HepG2 (cell line): ENCODE measurements around the gene GSK3A. TPM values are rescaled to one million over a fixed set of nuclear protein-coding genes. Genes with fewer than 3 reads are reported as not detected.
A peak's percentile ranks its signal among the peaks of the same experiment; 100 is the strongest.

Source experiments
- ASH2L ChIP-seq: fragments of 300-600, 200-600 bp; sonication (generic); IDR thresholded peaks from 2 replicates; pipeline ENCODE4 v1.7.0; 2017; ENCODE audit warnings: low read depth, mild to moderate bottlenecking, moderate library complexity, mixed read lengths, low read length; ENCODE audit not compliant: insufficient read length
- ATF2 ChIP-seq: sonication (generic); formaldehyde crosslinking; IDR thresholded peaks from 2 replicates; pipeline ENCODE4 v1.4.0; 2020; ENCODE audit warnings: missing genetic modification reagents
- CREM ChIP-seq, 2 experiments: sonication (generic) in 1 of 2; formaldehyde crosslinking in 1 of 2; IDR thresholded peaks; 2 replicates each; pipeline versions ENCODE4 v1.4.0 to v1.6.1; 2016 to 2020; ENCODE audit warnings: antibody characterized with exemption in 1 of 2, mild to moderate bottlenecking in 1 of 2, missing genetic modification reagents in 1 of 2
- IKZF5 ChIP-seq: IDR thresholded peaks from 2 replicates; pipeline ENCODE4 v1.6.1; 2018; ENCODE audit warnings: missing genetic modification reagents, mild to moderate bottlenecking, missing compliant biosample characterization
- RAD21 ChIP-seq: fragments of 450-650 bp; formaldehyde crosslinking; IDR thresholded peaks from 2 replicates; pipeline ENCODE4 v1.5.0; 2020; ENCODE audit warnings: mild to moderate bottlenecking
- RARA ChIP-seq: IDR thresholded peaks from 2 replicates; pipeline ENCODE4 v1.6.1; 2016; ENCODE audit warnings: missing genetic modification reagents, missing compliant biosample characterization
- THAP7 ChIP-seq: sonication (generic); formaldehyde crosslinking; IDR thresholded peaks from 2 replicates; pipeline ENCODE4 v1.8.1; 2023; ENCODE audit warnings: mild to moderate bottlenecking, missing genetic modification reagents
- ZFP90 ChIP-seq: sonication (generic); formaldehyde crosslinking; IDR thresholded peaks from 2 replicates; pipeline ENCODE4 v1.8.0; 2022; ENCODE audit warnings: missing genetic modification reagents, mild to moderate bottlenecking, inconsistent platforms, borderline replicate concordance
- ZFX ChIP-seq: sonication (generic); formaldehyde crosslinking; IDR thresholded peaks from 2 replicates; pipeline ENCODE4 v1.4.0; 2020; ENCODE audit warnings: mild to moderate bottlenecking, low read depth, missing genetic modification reagents, moderate library complexity
- ZHX1 ChIP-seq: sonication (generic); formaldehyde crosslinking; IDR thresholded peaks from 2 replicates; pipeline ENCODE4 v1.8.1; 2022; ENCODE audit warnings: low read depth, mild to moderate bottlenecking, missing genetic modification reagents
- ZNF430 ChIP-seq: sonication (generic); formaldehyde crosslinking; IDR thresholded peaks from 2 replicates; pipeline ENCODE4 v1.9.0; 2021; ENCODE audit warnings: mild to moderate bottlenecking, missing genetic modification reagents
- ZNF512B ChIP-seq: sonication (generic); formaldehyde crosslinking; IDR thresholded peaks from 2 replicates; pipeline ENCODE4 v1.5.1; 2020; ENCODE audit warnings: missing genetic modification reagents, mild to moderate bottlenecking, borderline replicate concordance
- ZNF891 ChIP-seq: sonication (generic); formaldehyde crosslinking; IDR thresholded peaks from 2 replicates; pipeline ENCODE4 v1.5.0; 2020; ENCODE audit warnings: mild to moderate bottlenecking, missing genetic modification reagents
- polyA plus RNA-seq, 8 experiments: library from polyadenylated mRNA; depleted of rRNA in 3 of 8; stranded (reverse) in 7 of 8; unstranded in 1 of 8; fragments of >200 nt; fragmentation: Illumina TruSeq in 4 of 8; extraction: Trizol in 4 of 8; gene quantifications; 2 replicates each; pipeline versions ENCODE4 v1.2.1 to v1.2.3, GENCODE V29; 2011 to 2016; ENCODE audit warnings: low read depth in 4 of 8, missing spikeins in 1 of 8, mixed read lengths in 1 of 8; ENCODE audit not compliant: insufficient read depth in 1 of 8
- total RNA-seq, 5 experiments: library from RNA; depleted of rRNA; stranded (reverse); fragments of >200 nt; fragmentation: Illumina TruSeq; extraction: Trizol; gene quantifications; 2 replicates each; pipeline ENCODE4 v1.2.3, GENCODE V29; 2016; ENCODE audit warnings: low read depth in 1 of 5

GSK3A gene
- total and polyA plus RNA-seq, 2 of the 13 experiments (the other 11 are each of a cell fraction or from before 2014, with no cell fraction given), result 16.9 to 52.5 TPM

- TF ChIP-seq ZHX1 (CRISPR knock-in tag) (no peak), RAD21 (CRISPR knock-in tag) (peak; percentile 46), ZFP90 (CRISPR knock-in tag) (0 out of 2 replicates have a peak, but pooled peaks have one; percentile 39), ASH2L (peak; percentile 69), ATF2 (peak; percentile 61; the same call in 1 of the 2 replicates), RARA (CRISPR knock-in tag) (no peak), ZNF430 (CRISPR knock-in tag) (0 out of 2 replicates have a peak, but pooled peaks have one; percentile 75), ZNF512B (CRISPR knock-in tag) (no peak), ZNF891 (peak; percentile 71; the same call in 1 of the 2 replicates), CREM (IDR thresholded peaks at IDR 0.05) (peak; percentile 76), CREM (CRISPR knock-in tag; IDR thresholded peaks at IDR 0.05) (no peak), THAP7 (CRISPR knock-in tag) (peak; percentile 86), IKZF5 (peak; percentile 73), ZFX (CRISPR knock-in tag) (peak; percentile 85)
Measured at GRCh38 chr19:42219812-42220750, 22.3 kb downstream of the GSK3A start, which contains the start of gene ZNF526 (continued).
